ENCODE measurements around the gene RORB.
"Not testable (repeated sequence)": the region's sequence is repeated elsewhere in the genome, so short reads cannot be mapped to it uniquely, and the experiment has no call there.

- TF ChIP-seq, protein P1, sequence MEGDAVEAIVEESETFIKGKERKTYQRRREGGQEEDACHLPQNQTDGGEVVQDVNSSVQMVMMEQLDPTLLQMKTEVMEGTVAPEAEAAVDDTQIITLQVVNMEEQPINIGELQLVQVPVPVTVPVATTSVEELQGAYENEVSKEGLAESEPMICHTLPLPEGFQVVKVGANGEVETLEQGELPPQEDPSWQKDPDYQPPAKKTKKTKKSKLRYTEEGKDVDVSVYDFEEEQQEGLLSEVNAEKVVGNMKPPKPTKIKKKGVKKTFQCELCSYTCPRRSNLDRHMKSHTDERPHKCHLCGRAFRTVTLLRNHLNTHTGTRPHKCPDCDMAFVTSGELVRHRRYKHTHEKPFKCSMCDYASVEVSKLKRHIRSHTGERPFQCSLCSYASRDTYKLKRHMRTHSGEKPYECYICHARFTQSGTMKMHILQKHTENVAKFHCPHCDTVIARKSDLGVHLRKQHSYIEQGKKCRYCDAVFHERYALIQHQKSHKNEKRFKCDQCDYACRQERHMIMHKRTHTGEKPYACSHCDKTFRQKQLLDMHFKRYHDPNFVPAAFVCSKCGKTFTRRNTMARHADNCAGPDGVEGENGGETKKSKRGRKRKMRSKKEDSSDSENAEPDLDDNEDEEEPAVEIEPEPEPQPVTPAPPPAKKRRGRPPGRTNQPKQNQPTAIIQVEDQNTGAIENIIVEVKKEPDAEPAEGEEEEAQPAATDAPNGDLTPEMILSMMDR (IDR thresholded peaks at IDR 0.05; ENCODE audit: low read depth, low read length, missing input control) = not testable (repeated sequence)
- TF ChIP-seq RXRA, REST, JUND, HNF4G (IDR thresholded peaks at IDR 0.05): not testable (repeated sequence)
- TF ChIP-seq, protein P2, sequence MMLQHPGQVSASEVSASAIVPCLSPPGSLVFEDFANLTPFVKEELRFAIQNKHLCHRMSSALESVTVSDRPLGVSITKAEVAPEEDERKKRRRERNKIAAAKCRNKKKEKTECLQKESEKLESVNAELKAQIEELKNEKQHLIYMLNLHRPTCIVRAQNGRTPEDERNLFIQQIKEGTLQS (IDR thresholded peaks at IDR 0.05) = not testable (repeated sequence)
These were observed 33.3 kb downstream of the RORB start for GRCh38 chr9:74530458-74530857.

Measured in liver (tissue), 3 donors.